ENCODE data around the gene CALD1.

CALD1 gene

DNA sequence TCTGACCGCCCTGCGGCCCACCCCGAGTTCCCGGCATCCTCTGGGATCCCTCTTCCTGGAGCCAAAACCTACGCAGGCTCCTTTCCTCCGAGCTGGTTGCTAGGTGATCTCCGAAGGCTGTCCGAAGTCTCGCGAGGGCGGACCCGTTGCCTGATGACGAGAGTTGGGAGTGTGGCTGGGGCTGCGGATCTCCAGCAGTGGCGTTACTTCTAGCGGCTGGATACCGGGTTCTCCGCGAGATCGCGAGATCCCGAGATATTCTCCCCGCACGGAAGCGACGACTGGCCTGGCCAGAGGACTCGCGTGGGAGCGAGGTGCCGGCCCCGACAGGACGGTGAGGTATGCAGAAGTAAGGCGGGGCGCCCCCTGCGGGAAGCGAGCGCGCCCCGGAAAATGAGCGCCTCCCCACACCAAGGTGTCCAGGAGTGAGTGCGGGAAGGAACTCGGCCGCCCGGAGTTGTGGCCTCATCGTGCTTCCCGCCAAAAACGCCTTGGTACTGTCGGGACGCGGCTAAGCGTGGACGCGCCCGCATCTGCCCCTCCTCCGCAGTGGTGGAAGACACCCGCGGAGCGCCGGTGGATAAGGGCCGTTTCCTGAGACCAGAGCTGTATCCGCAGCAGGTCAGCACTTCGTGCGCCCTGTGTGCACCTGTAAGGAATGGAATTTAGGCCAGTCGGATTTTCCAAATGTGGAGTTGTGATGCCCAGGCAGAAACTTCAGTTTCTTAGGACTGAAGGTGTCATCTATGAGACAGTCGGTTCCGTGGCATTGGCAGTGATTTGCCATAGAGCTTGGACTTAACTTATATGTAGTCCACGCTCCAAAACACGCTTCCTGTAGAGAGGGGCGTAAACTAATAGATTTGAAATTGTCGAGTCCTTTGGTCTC lies 207.2 kb downstream of the CALD1 start, which contains the start of gene AGBL3 (continued):
- no peak for TF ChIP-seq PBX3 (CRISPR knock-in tag; IDR thresholded peaks at IDR 0.05)
- TF ChIP-seq SP2 (tag by site-specific recombination; IDR thresholded peaks at IDR 0.05): peak; percentile 20; the same call in 1 of the 2 replicates
- TF ChIP-seq ZNF596 (tag by site-specific recombination; IDR thresholded peaks at IDR 0.05): no peak
- no peak for TF ChIP-seq GFI1B (tag by site-specific recombination; IDR thresholded peaks at IDR 0.05)
- peak; percentile 87 for TF ChIP-seq ZNF660 (tag by site-specific recombination; IDR thresholded peaks at IDR 0.05)
- TF ChIP-seq REPIN1 (tag by site-specific recombination; IDR thresholded peaks at IDR 0.05; ENCODE audit: low read depth): peak; percentile 33; the same call in 1 of the 2 replicates
- TF ChIP-seq ZNF19 (tag by site-specific recombination; IDR thresholded peaks at IDR 0.05; ENCODE audit: low read depth): no peak
- TF ChIP-seq HOXC10 (CRISPR knock-in tag; IDR thresholded peaks at IDR 0.05): no peak
- no peak for TF ChIP-seq ZNF184 (tag by site-specific recombination; IDR thresholded peaks at IDR 0.05)
- no peak for TF ChIP-seq ZSCAN16 (tag by site-specific recombination; IDR thresholded peaks at IDR 0.05)
- TF ChIP-seq ZNF174 (tag by site-specific recombination; IDR thresholded peaks at IDR 0.05): no peak
- TF ChIP-seq WT1 (tag by site-specific recombination; IDR thresholded peaks at IDR 0.05): peak; percentile 52
- TF ChIP-seq ZNF223 (tag by site-specific recombination; IDR thresholded peaks at IDR 0.05): no peak
- TF ChIP-seq ZNF623 (tag by site-specific recombination; IDR thresholded peaks at IDR 0.05): peak; percentile 25; the same call in 1 of the 2 replicates
- TF ChIP-seq ZNF138 (tag by site-specific recombination; IDR thresholded peaks at IDR 0.05; ENCODE audit: borderline replicate concordance): no peak
- TF ChIP-seq ZIC2 (tag by site-specific recombination; IDR thresholded peaks at IDR 0.05): peak; percentile 71
- TF ChIP-seq ZNF585B (tag by site-specific recombination; IDR thresholded peaks at IDR 0.05): no peak; the same call in 1 of the 2 replicates
- TF ChIP-seq ZNF544 (tag by site-specific recombination; IDR thresholded peaks at IDR 0.05): no peak
- peak; percentile 84; the same call in 1 of the 2 replicates for TF ChIP-seq ZNF394 (tag by site-specific recombination; IDR thresholded peaks at IDR 0.05; ENCODE audit: borderline replicate concordance)
- TF ChIP-seq ATF2 (tag by site-specific recombination; IDR thresholded peaks at IDR 0.05; ENCODE audit: low read depth): no peak
- no peak for TF ChIP-seq ZNF776 (tag by site-specific recombination; IDR thresholded peaks at IDR 0.05; ENCODE audit: borderline replicate concordance)
- TF ChIP-seq FEZF1 (tag by site-specific recombination; IDR thresholded peaks at IDR 0.05): no peak
- no peak for TF ChIP-seq ZNF426 (tag by site-specific recombination; IDR thresholded peaks at IDR 0.05)
- TF ChIP-seq ZNF707 (tag by site-specific recombination; IDR thresholded peaks at IDR 0.05): no peak
- no peak for TF ChIP-seq KLF1 (tag by site-specific recombination; IDR thresholded peaks at IDR 0.05)
- peak; percentile 48 for TF ChIP-seq EGR2 (tag by site-specific recombination; IDR thresholded peaks at IDR 0.05; ENCODE audit: low read depth)
- TF ChIP-seq ZNF114 (tag by site-specific recombination; IDR thresholded peaks at IDR 0.05): no peak
- TF ChIP-seq ZNF473 (tag by site-specific recombination; IDR thresholded peaks at IDR 0.05): no peak
- no peak for TF ChIP-seq ZSCAN23 (tag by site-specific recombination; IDR thresholded peaks at IDR 0.05)
- no peak for TF ChIP-seq BCL11A (tag by site-specific recombination; IDR thresholded peaks at IDR 0.05; ENCODE audit: low read depth)
- TF ChIP-seq HIC1 (tag by site-specific recombination; IDR thresholded peaks at IDR 0.05): no peak
- no peak for TF ChIP-seq ZNF510 (tag by site-specific recombination; IDR thresholded peaks at IDR 0.05; ENCODE audit: insufficient replicate concordance)
- TF ChIP-seq ZNF843 (tag by site-specific recombination; IDR thresholded peaks at IDR 0.05): peak; percentile 73
- no peak for TF ChIP-seq ZBTB6 (tag by site-specific recombination; IDR thresholded peaks at IDR 0.05)
- no peak for TF ChIP-seq ZFP41 (tag by site-specific recombination; IDR thresholded peaks at IDR 0.05; ENCODE audit: borderline replicate concordance)
- no peak for TF ChIP-seq ZNF670 (tag by site-specific recombination; IDR thresholded peaks at IDR 0.05; ENCODE audit: low read depth)

All from HEK293 (cell line).